ENCODE data around the gene NRCAM. TPM values are rescaled to one million over a fixed set of nuclear protein-coding genes. Genes with fewer than 3 reads are reported as not detected.

Gene NRCAM
- polyA plus RNA-seq, 2 of the 4 experiments (the other 2 are of a cell fraction): 129 to 210 TPM

GRCh38 chr7:108330227-108330626, 126.0 kb downstream of the NRCAM start:
- CTCF ChIA-PET: interaction anchor here (1.1 to 1.3 kb wide), 3 partner anchors 11 to 167 kb away, joined by 3 to 4 read pairs (median 4); no protein-coding TSS in a partner anchor
- FAIRE-seq (no peak), DNase-seq (ENCODE audit: low read depth in 1 of 2, low spot score in 1 of 2) (no peak), ATAC-seq (no peak)
- H3K4me2 ChIP-seq: no peak overlapping the region
- H3K27ac ChIP-seq: no peak overlapping the region
- POLR2A ChIA-PET: no interaction called here
- no peaks in the 10 kb centered on the region for H3K9me3 ChIP-seq
- no peak overlapping the region for H3K4me3 ChIP-seq
- WGBS (ENCODE audit: missing lambda C conversion rate): 93% methylated on average over 6 of the region's 6 CpGs
- H3K4me1 ChIP-seq: peaks cover 34% of the 10 kb centered on the region; the same call in 2 of the 3 replicates
- TF ChIP-seq CBX8 (IDR thresholded peaks at IDR 0.05) (no peak), ATOH8 (CRISPR knock-in tag; IDR thresholded peaks at IDR 0.05; ENCODE audit: low read depth) (no peak), ZC3H11A (IDR thresholded peaks at IDR 0.05) (no peak), RCOR1 (IDR thresholded peaks at IDR 0.05; ENCODE audit: low read depth, low read length) (no peak), HES2 (IDR thresholded peaks at IDR 0.05) (no peak)

- H3K4me1 ChIP-seq: peaks cover 34% of the 10 kb centered on the region; the same call in 2 of the 3 replicates
- TF ChIP-seq ZSCAN20 (CRISPR knock-in tag; IDR thresholded peaks at IDR 0.05) (no peak), JUNB (IDR thresholded peaks at IDR 0.05) (no peak), PHF8 (IDR thresholded peaks at IDR 0.05; ENCODE audit: borderline replicate concordance, low read depth) (no peak), CTCF (IDR thresholded peaks at IDR 0.05) (no peak), JUN (IDR thresholded peaks at IDR 0.05) (no peak), REST (IDR thresholded peaks at IDR 0.05) (no peak), ZFP36 (IDR thresholded peaks at IDR 0.05; ENCODE audit: borderline replicate concordance, partially characterized antibody) (no peak), PBX3 (IDR thresholded peaks at IDR 0.05) (no peak), RAD21 (conservative IDR thresholded peaks at IDR 0.05 in 1 of 2, IDR thresholded peaks at IDR 0.05 in 1 of 2) (no peak), RARB (CRISPR knock-in tag; IDR thresholded peaks at IDR 0.05) (no peak), TFCP2L1 (CRISPR knock-in tag; IDR thresholded peaks at IDR 0.05) (no peak), CHD4 (IDR thresholded peaks at IDR 0.05; ENCODE audit: borderline replicate concordance) (no peak), E2F6 (IDR thresholded peaks at IDR 0.05; ENCODE audit: borderline replicate concordance, low read depth) (no peak), HOXA7 (CRISPR knock-in tag; IDR thresholded peaks at IDR 0.05) (no peak), HOXB5 (CRISPR knock-in tag; IDR thresholded peaks at IDR 0.05) (no peak), MAZ (IDR thresholded peaks at IDR 0.05; ENCODE audit: borderline replicate concordance, low read depth, low read length) (no peak), HEYL (CRISPR knock-in tag; IDR thresholded peaks at IDR 0.05) (no peak), NR3C1 (IDR thresholded peaks at IDR 0.05) (no peak), RNF2 (IDR thresholded peaks at IDR 0.05; ENCODE audit: borderline replicate concordance, low read depth) (no peak), FOSL2 (IDR thresholded peaks at IDR 0.05) (no peak), FOSL2 (CRISPR knock-in tag; IDR thresholded peaks at IDR 0.05) (no peak)
- DNase-seq (ENCODE audit: low read depth in 1 of 2, low spot score in 1 of 2): no peak
- ChIA-PET CTCF (interaction anchor here (0.8 to 1.2 kb wide), 3 partner anchors 10 to 168 kb away, joined by 3 to 4 read pairs (median 3); no protein-coding TSS in a partner anchor), POLR2A (no interaction called here)
- H3K27ac ChIP-seq: no peak overlapping the region
- 93% methylated on average over 2 of the region's 2 CpGs for WGBS (ENCODE audit: missing lambda C conversion rate)
- H3K4me2 ChIP-seq: no peak overlapping the region
- peak in 1 of 2 experiments; percentile 29; a peak in 1 of 6 replicates for ATAC-seq
- no peak overlapping the region for H3K4me3 ChIP-seq
- H3K9me3 ChIP-seq: no peaks in the 10 kb centered on the region
- no peak for FAIRE-seq
Measured at GRCh38 chr7:108329514-108329913, 126.7 kb downstream of the NRCAM start.
